ENCODE results near the gene KRT4.

GRCh38 chr12:52791271-52792184, 22.4 kb downstream of the KRT4 start:
- no peak for TF ChIP-seq CEBPB (IDR thresholded peaks at IDR 0.05)
- TF ChIP-seq EP300 (IDR thresholded peaks at IDR 0.05; ENCODE audit: borderline replicate concordance): no peak
- no peak for TF ChIP-seq FOXM1 (IDR thresholded peaks at IDR 0.05; ENCODE audit: borderline replicate concordance, low read depth)
- TF ChIP-seq TAF1 (IDR thresholded peaks at IDR 0.05; ENCODE audit: low read depth): no peak
- TF ChIP-seq EGR1 (IDR thresholded peaks at IDR 0.05): no peak
- no peak for TF ChIP-seq YY1 (IDR thresholded peaks at IDR 0.05; ENCODE audit: low read depth)
- TF ChIP-seq ZBTB7A (IDR thresholded peaks at IDR 0.05; ENCODE audit: low read depth): no peak
- TF ChIP-seq MAX (IDR thresholded peaks at IDR 0.05): no peak
- TF ChIP-seq REST (IDR thresholded peaks at IDR 0.05; ENCODE audit: low read depth): no peak
- no peak for TF ChIP-seq CREB1 (IDR thresholded peaks at IDR 0.05; ENCODE audit: low read depth)
- TF ChIP-seq RAD21 (IDR thresholded peaks at IDR 0.05; ENCODE audit: low read depth): no peak
- TF ChIP-seq NFIC (IDR thresholded peaks at IDR 0.05): no peak
- no peak for TF ChIP-seq TCF12 (IDR thresholded peaks at IDR 0.05; ENCODE audit: low read depth)

Measured in Ishikawa (cell line).